Activated CD4-positive, alpha-beta memory T cell treated with anti-CD3 and anti-CD28 coated beads, Interleukin-2, amount 10 ng/mL, durations not matched to agents 7 days and 5 days (primary cell): ENCODE measurements around the gene GPR35. TPM values are rescaled to one million over a fixed set of nuclear protein-coding genes. Genes with fewer than 3 reads are reported as not detected.

Experiments
- CTCF ChIA-PET: fragments of 350-600 bp; sonication (Branson Sonifier 250); formaldehyde crosslinking; loops from one replicate; lab custom pipeline; 2021; ENCODE audit warnings: antibody characterized with exemption, inconsistent platforms; lab: Charles Lee
- POLR2A ChIA-PET: fragments of 350-600 bp; sonication (Branson Sonifier 250); formaldehyde crosslinking; loops from one replicate; lab custom pipeline; 2021; ENCODE audit warnings: antibody characterized with exemption; lab: Charles Lee
- DNase-seq: peaks from one replicate; pipeline ENCODE4 v3.0.0-alpha.2; 2020
- H3K27ac Mint-ChIP-seq: one replicate; pipeline ENCODE4 v1.8.0; 2021; ENCODE audit warnings: mild to moderate bottlenecking, mixed read lengths
- H3K27me3 Mint-ChIP-seq: one replicate; pipeline ENCODE4 v1.8.0; 2021; ENCODE audit warnings: mixed read lengths
- H3K36me3 Mint-ChIP-seq: one replicate; pipeline ENCODE4 v1.8.0; 2021; ENCODE audit warnings: low read depth, mixed read lengths
- H3K4me1 Mint-ChIP-seq: one replicate; pipeline ENCODE4 v1.8.0; 2021; ENCODE audit warnings: mixed read lengths
- H3K4me3 Mint-ChIP-seq: one replicate; pipeline ENCODE4 v1.8.0; 2021; ENCODE audit warnings: mild to moderate bottlenecking, mixed read lengths
- H3K9me3 Mint-ChIP-seq: one replicate; pipeline ENCODE4 v1.8.0; 2021; ENCODE audit warnings: mixed read lengths
- total RNA-seq, 2 experiments: library from RNA; stranded (reverse); gene quantifications; one replicate each; pipeline ENCODE4 v1.2.3, GENCODE V29; 2021

Gene GPR35
- total RNA-seq, 2 experiments from 2014 or later = 5.2 to 5.7 TPM

- DNase-seq = no peak
- Mint-ChIP-seq H3K27ac (no peak overlapping the region), H3K4me3 (no peak overlapping the region), H3K27me3 (no peaks in the 10 kb centered on the region), H3K9me3 (no peaks in the 10 kb centered on the region), H3K36me3 (peaks cover 35% of the 10 kb centered on the region), H3K4me1 (peaks cover 70% of the 10 kb centered on the region)
- CTCF ChIA-PET = no interaction called here
- POLR2A ChIA-PET = interaction anchor here (0.9 to 6.6 kb wide), 3 partner anchors 9 to 22 kb away, joined by 3 to 127 read pairs (median 74); partner anchors contain the start of gene DUSP28
Measured at GRCh38 chr2:240583774-240584173, 41.5 kb upstream of the GPR35 start.

- DNase-seq = no peak
- POLR2A ChIA-PET = interaction anchor here (0.9 to 6.6 kb wide), 4 partner anchors 9 to 36 kb away, joined by 3 to 127 read pairs (median 62); partner anchors contain the start of gene DUSP28
- Mint-ChIP-seq H3K36me3 (peaks cover 34% of the 10 kb centered on the region), H3K4me1 (peaks cover 67% of the 10 kb centered on the region), H3K4me3 (peak overlapping the region; percentile 84), H3K27ac (peak overlapping the region; percentile 55), H3K27me3 (no peaks in the 10 kb centered on the region), H3K9me3 (no peaks in the 10 kb centered on the region)
- CTCF ChIA-PET = interaction anchor here (5.0 to 7.0 kb wide), 2 partner anchors 19 to 70 kb away, joined by 41 to 98 read pairs; no protein-coding TSS in a partner anchor
Measured at GRCh38 chr2:240584486-240585031, 40.7 kb upstream of the GPR35 start.

- no peaks in the 10 kb centered on the region for H3K27me3 Mint-ChIP-seq
- ChIA-PET CTCF (interaction anchor here (1.6 to 7.0 kb wide), 4 partner anchors 19 to 71 kb away, joined by 5 to 98 read pairs (median 24); no protein-coding TSS in a partner anchor), POLR2A (interaction anchor here (2.0 to 6.6 kb wide), 7 partner anchors 9 to 44 kb away, joined by 5 to 127 read pairs (median 19); partner anchors contain the start of genes DUSP28 and RNPEPL1)
- no peak for DNase-seq
- peak overlapping the region; percentile 84 for H3K4me3 Mint-ChIP-seq
- H3K4me1 Mint-ChIP-seq = peaks cover 63% of the 10 kb centered on the region
- H3K9me3 Mint-ChIP-seq = no peaks in the 10 kb centered on the region
- H3K36me3 Mint-ChIP-seq = peaks cover 28% of the 10 kb centered on the region
- peak overlapping the region; percentile 55 for H3K27ac Mint-ChIP-seq
Measured at GRCh38 chr2:240585101-240585500, 40.2 kb upstream of the GPR35 start.

- peak overlapping the region; percentile 75 for H3K27ac Mint-ChIP-seq
- H3K4me3 Mint-ChIP-seq = peak overlapping the region; percentile 84
- no peaks in the 10 kb centered on the region for H3K27me3 Mint-ChIP-seq
- peaks cover 24% of the 10 kb centered on the region for H3K36me3 Mint-ChIP-seq
- peaks cover 57% of the 10 kb centered on the region for H3K4me1 Mint-ChIP-seq
- ChIA-PET CTCF (interaction anchor here (0.6 to 7.0 kb wide), 9 partner anchors 20 to 256 kb away, joined by 3 to 98 read pairs (median 8); partner anchors contain the start of gene DUSP28), POLR2A (interaction anchor here (0.8 to 6.6 kb wide), 14 partner anchors 9 to 1052 kb away, joined by 3 to 127 read pairs (median 8); partner anchors contain the start of genes ATG4B, DUSP28 and RNPEPL1)
- DNase-seq = no peak
- H3K9me3 Mint-ChIP-seq = no peaks in the 10 kb centered on the region
Measured at GRCh38 chr2:240585681-240586197, 39.5 kb upstream of the GPR35 start.

GRCh38 chr2:240586198-240586918 is 38.9 kb upstream of the GPR35 start, which contains the start of gene CAPN10:
TSS of gene CAPN10 (plus strand) at chr2:240586734. CDS start at chr2:240586912, 178 bp downstream.
- DNase-seq = peak; percentile 97
- peaks cover 25% of the 10 kb centered on the region for H3K36me3 Mint-ChIP-seq
- peak within 1 kb of the TSS; percentile 91 for H3K4me3 Mint-ChIP-seq
- ChIA-PET POLR2A (interaction anchor here (0.8 to 6.6 kb wide), 17 partner anchors 10 to 1052 kb away, joined by 3 to 127 read pairs (median 5); partner anchors contain the start of genes ATG4B, DUSP28, RNPEPL1 and STK25), CTCF (interaction anchor here (0.5 to 7.0 kb wide), 14 partner anchors 8 to 255 kb away, joined by 3 to 98 read pairs (median 6); partner anchors contain the start of genes DUSP28 and RNPEPL1)
- peak within 1 kb of the TSS; percentile 89 for H3K27ac Mint-ChIP-seq
- peaks cover 54% of the 10 kb centered on the region for H3K4me1 Mint-ChIP-seq
- H3K9me3 Mint-ChIP-seq = no peaks in the 10 kb centered on the region
- no peaks in the 10 kb centered on the region for H3K27me3 Mint-ChIP-seq

GRCh38 chr2:240586919-240587800 is 38.1 kb upstream of the GPR35 start:
- Mint-ChIP-seq H3K27ac (peak overlapping the region; percentile 89), H3K36me3 (peaks cover 23% of the 10 kb centered on the region), H3K4me1 (peaks cover 54% of the 10 kb centered on the region), H3K4me3 (peak overlapping the region; percentile 91), H3K9me3 (no peaks in the 10 kb centered on the region), H3K27me3 (no peaks in the 10 kb centered on the region)
- POLR2A ChIA-PET = interaction anchor here (0.9 to 6.6 kb wide), 17 partner anchors 11 to 1051 kb away, joined by 3 to 127 read pairs (median 5); partner anchors contain the start of genes ATG4B, DUSP28, RNPEPL1 and STK25
- peak; percentile 69 for DNase-seq
- CTCF ChIA-PET = interaction anchor here (0.5 to 7.0 kb wide), 16 partner anchors 7 to 253 kb away, joined by 3 to 98 read pairs (median 6); partner anchors contain the start of genes DUSP28 and RNPEPL1

GRCh38 chr2:240588006-240588655 is 37.1 kb upstream of the GPR35 start:
- no peak for DNase-seq
- peak overlapping the region; percentile 89 for H3K27ac Mint-ChIP-seq
- CTCF ChIA-PET = interaction anchor here (1.0 to 7.0 kb wide), 9 partner anchors 8 to 74 kb away, joined by 3 to 98 read pairs (median 6); no protein-coding TSS in a partner anchor
- H3K36me3 Mint-ChIP-seq = peaks cover 23% of the 10 kb centered on the region
- no peaks in the 10 kb centered on the region for H3K9me3 Mint-ChIP-seq
- POLR2A ChIA-PET = interaction anchor here (0.9 to 6.6 kb wide), 8 partner anchors 10 to 41 kb away, joined by 3 to 127 read pairs (median 18); partner anchors contain the start of genes DUSP28 and RNPEPL1
- H3K4me3 Mint-ChIP-seq = peak overlapping the region; percentile 91
- peaks cover 51% of the 10 kb centered on the region for H3K4me1 Mint-ChIP-seq
- H3K27me3 Mint-ChIP-seq = no peaks in the 10 kb centered on the region

GRCh38 chr2:240588669-240589068 is 36.6 kb upstream of the GPR35 start:
- Mint-ChIP-seq H3K4me3 (peak overlapping the region; percentile 91), H3K36me3 (peaks cover 23% of the 10 kb centered on the region), H3K9me3 (no peaks in the 10 kb centered on the region), H3K27ac (peak overlapping the region; percentile 9), H3K4me1 (peaks cover 48% of the 10 kb centered on the region), H3K27me3 (no peaks in the 10 kb centered on the region)
- DNase-seq = no peak
- CTCF ChIA-PET = interaction anchor here (1.0 to 7.0 kb wide), 6 partner anchors 9 to 74 kb away, joined by 3 to 98 read pairs (median 8); no protein-coding TSS in a partner anchor
- POLR2A ChIA-PET = interaction anchor here (1.2 to 6.6 kb wide), 7 partner anchors 9 to 40 kb away, joined by 3 to 127 read pairs (median 23); partner anchors contain the start of gene DUSP28

- H3K4me1 Mint-ChIP-seq = peaks cover 43% of the 10 kb centered on the region
- no peaks in the 10 kb centered on the region for H3K27me3 Mint-ChIP-seq
- no peaks in the 10 kb centered on the region for H3K9me3 Mint-ChIP-seq
- POLR2A ChIA-PET = interaction anchor here (4.4 to 6.6 kb wide), 2 partner anchors 22 to 24 kb away, joined by 23 to 127 read pairs; no protein-coding TSS in a partner anchor
- CTCF ChIA-PET = interaction anchor here (1.1 to 7.0 kb wide), 6 partner anchors 10 to 75 kb away, joined by 3 to 98 read pairs (median 8); no protein-coding TSS in a partner anchor
- H3K4me3 Mint-ChIP-seq = no peak overlapping the region
- H3K36me3 Mint-ChIP-seq = peaks cover 23% of the 10 kb centered on the region
- no peak overlapping the region for H3K27ac Mint-ChIP-seq
- DNase-seq = no peak
Measured at GRCh38 chr2:240589375-240589774, 35.9 kb upstream of the GPR35 start.

GRCh38 chr2:240589850-240590525 is 35.3 kb upstream of the GPR35 start:
- no peak for DNase-seq
- CTCF ChIA-PET = interaction anchor here (1.1 to 7.0 kb wide), 3 partner anchors 10 to 32 kb away, joined by 3 to 98 read pairs (median 7); no protein-coding TSS in a partner anchor
- no peak overlapping the region for H3K4me3 Mint-ChIP-seq
- H3K27ac Mint-ChIP-seq = no peak overlapping the region
- H3K9me3 Mint-ChIP-seq = no peaks in the 10 kb centered on the region
- peaks cover 37% of the 10 kb centered on the region for H3K4me1 Mint-ChIP-seq
- POLR2A ChIA-PET = interaction anchor here (4.4 to 6.6 kb wide), 2 partner anchors 22 to 25 kb away, joined by 23 to 127 read pairs; no protein-coding TSS in a partner anchor
- peaks cover 23% of the 10 kb centered on the region for H3K36me3 Mint-ChIP-seq
- no peaks in the 10 kb centered on the region for H3K27me3 Mint-ChIP-seq
